22Rv1 (cell line): Measurements from ENCODE around the gene TLR9.

Experiments used
- H3K27ac ChIP-seq: fragments of 450-650 bp; 2 replicates; pipeline ENCODE4 v1.5.1; 2017
- CTCF ChIP-seq: fragments of 450-650 bp; IDR thresholded peaks from 2 replicates; pipeline ENCODE4 v1.5.1; 2017; ENCODE audit warnings: mild to moderate bottlenecking
- ZFX ChIP-seq: fragments of 450-650 bp; IDR thresholded peaks from 2 replicates; pipeline ENCODE4 v1.6.1; 2017; ENCODE audit warnings: antibody characterized with exemption, borderline replicate concordance

TLR9 gene

GRCh38 chr3:52234516-52235447 is 9.3 kb upstream of the TLR9 start:
- TF ChIP-seq ZFX: no peak
- TF ChIP-seq CTCF: peak; percentile 20; the same call in 1 of the 2 replicates
- H3K27ac ChIP-seq: no peak overlapping the region

GRCh38 chr3:52233968-52234367 is 8.5 kb upstream of the TLR9 start:
- TF ChIP-seq CTCF: no peak
- TF ChIP-seq ZFX: no peak
- no peak overlapping the region for H3K27ac ChIP-seq

GRCh38 chr3:52233108-52233591 is 7.7 kb upstream of the TLR9 start:
- H3K27ac ChIP-seq: no peak overlapping the region
- peak; percentile 13 for TF ChIP-seq CTCF
- TF ChIP-seq ZFX: no peak

- no peak overlapping the region for H3K27ac ChIP-seq
- TF ChIP-seq CTCF (peak; percentile 57), ZFX (no peak)
These were observed 7.0 kb upstream of the TLR9 start for GRCh38 chr3:52232279-52233107.

GRCh38 chr3:52231502-52232278 is 6.2 kb upstream of the TLR9 start:
- no peak for TF ChIP-seq ZFX
- TF ChIP-seq CTCF: peak; percentile 96

GRCh38 chr3:52230889-52231499 is 5.5 kb upstream of the TLR9 start:
- H3K27ac ChIP-seq: no peak overlapping the region
- TF ChIP-seq ZFX: no peak
- no peak for TF ChIP-seq CTCF

More at GRCh38 chr3:52231502-52232278, 6.2 kb upstream of the TLR9 start:
- H3K27ac ChIP-seq: no peak overlapping the region
